D341Med (cell line): ENCODE measurements around the gene SART3.
"Not testable (repeated sequence)": the region's sequence is repeated elsewhere in the genome, so short reads cannot be mapped to it uniquely, and the experiment has no call there.

ENCODE experiments used
- DNase-seq: peaks from one replicate; pipeline ENCODE4 v3.0.0; 2012; ENCODE audit warnings: low spot score

Gene SART3

GRCh38 chr12:108487029-108487428, 73.9 kb downstream of the SART3 start:
- DNase-seq: not testable (repeated sequence)

GRCh38 chr12:108485371-108485770, 75.6 kb downstream of the SART3 start:
- not testable (repeated sequence) for DNase-seq

- DNase-seq: no peak
These were observed 76.1 kb downstream of the SART3 start for GRCh38 chr12:108484845-108485244.

GRCh38 chr12:108484431-108484830, 76.5 kb downstream of the SART3 start:
- DNase-seq: no peak

GRCh38 chr12:108483213-108484059, 77.5 kb downstream of the SART3 start:
- DNase-seq: no peak

GRCh38 chr12:108482717-108483212, 78.2 kb downstream of the SART3 start:
- no peak for DNase-seq

GRCh38 chr12:108479364-108480070, 81.5 kb downstream of the SART3 start:
- DNase-seq: no peak

GRCh38 chr12:108478611-108479206, 82.3 kb downstream of the SART3 start:
- no peak for DNase-seq

- DNase-seq: no peak
These were observed 83.1 kb downstream of the SART3 start for GRCh38 chr12:108477881-108478259.

GRCh38 chr12:108477055-108477880, 83.7 kb downstream of the SART3 start:
- DNase-seq: no peak

GRCh38 chr12:108475396-108475795, 85.6 kb downstream of the SART3 start:
- no peak for DNase-seq

GRCh38 chr12:108473400-108474055, 87.4 kb downstream of the SART3 start:
- no peak for DNase-seq
